GM12874 (cell line): ENCODE data around the gene DLG2.

ENCODE experiments used
- CTCF ChIP-seq: IDR thresholded peaks from 2 replicates; pipeline ENCODE4 v1.5.1; 2011; ENCODE audit warnings: low read depth, mild to moderate bottlenecking, control low read depth, low read length, moderate library complexity; ENCODE audit not compliant: insufficient read depth

The DLG2 gene

GRCh38 chr11:84691830-84692229, 935.3 kb downstream of the DLG2 start:
- TF ChIP-seq CTCF = no peak

- TF ChIP-seq CTCF = no peak
Measured at GRCh38 chr11:84687433-84687832, 939.7 kb downstream of the DLG2 start.

GRCh38 chr11:84686716-84687115, 940.4 kb downstream of the DLG2 start:
- TF ChIP-seq CTCF = no peak

GRCh38 chr11:84685976-84686375, 941.2 kb downstream of the DLG2 start:
- TF ChIP-seq CTCF = no peak

GRCh38 chr11:84685149-84685548, 942.0 kb downstream of the DLG2 start:
- no peak for TF ChIP-seq CTCF

- TF ChIP-seq CTCF = no peak
Measured at GRCh38 chr11:84681456-84681855, 945.7 kb downstream of the DLG2 start.

GRCh38 chr11:84675396-84676025, 951.6 kb downstream of the DLG2 start:
- TF ChIP-seq CTCF = no peak
